Epithelial cell of esophagus (primary cell): Measurements from ENCODE around the gene COA4.

Source experiments
- DNase-seq: peaks from one replicate; pipeline ENCODE4 v3.0.0; 2010; ENCODE audit warnings: low read depth
- H3K4me3 ChIP-seq: 2 replicates; pipeline ENCODE4 v1.5.1; 2011; ENCODE audit warnings: mild to moderate bottlenecking, low read length, control low read depth
- CTCF ChIP-seq: IDR thresholded peaks from 2 replicates; pipeline ENCODE4 v1.5.1; 2011; ENCODE audit warnings: low read depth, mild to moderate bottlenecking, low read length, control low read depth, inconsistent platforms; ENCODE audit not compliant: insufficient read depth; ENCODE audit errors: missing control alignments

Gene COA4

GRCh38 chr11:73854680-73855079, 22.0 kb downstream of the COA4 start:
- DNase-seq: peak; percentile 88
- no peak overlapping the region for H3K4me3 ChIP-seq
- TF ChIP-seq CTCF: no peak

- no peak for TF ChIP-seq CTCF
- DNase-seq: no peak
- H3K4me3 ChIP-seq: no peak overlapping the region
Observed at GRCh38 chr11:73852049-73852448, 24.6 kb downstream of the COA4 start.

GRCh38 chr11:73851046-73851764, 25.4 kb downstream of the COA4 start:
- no peak overlapping the region for H3K4me3 ChIP-seq
- no peak for DNase-seq
- no peak for TF ChIP-seq CTCF

GRCh38 chr11:73839123-73839457, 37.6 kb downstream of the COA4 start:
- DNase-seq: no peak
- no peak overlapping the region for H3K4me3 ChIP-seq
- no peak for TF ChIP-seq CTCF

- H3K4me3 ChIP-seq: no peak overlapping the region
- TF ChIP-seq CTCF: no peak
- no peak for DNase-seq
Observed at GRCh38 chr11:73838443-73839122, 38.1 kb downstream of the COA4 start.

GRCh38 chr11:73833067-73833466, 43.6 kb downstream of the COA4 start:
- TF ChIP-seq CTCF: no peak
- no peak overlapping the region for H3K4me3 ChIP-seq
- peak; percentile 15 for DNase-seq

GRCh38 chr11:73830261-73830660, 46.4 kb downstream of the COA4 start:
- no peak for DNase-seq
- no peak for TF ChIP-seq CTCF
- H3K4me3 ChIP-seq: no peak overlapping the region
